HG02973 (cell line): ENCODE results near the gene HAVCR2.

ENCODE experiments used
- ATAC-seq: cut with Tn5 transposase; IDR thresholded peaks from one replicate; pipeline ENCODE4 v1.9.1; 2021; ENCODE audit warnings: moderate library complexity; ENCODE audit not compliant: unreplicated experiment

HAVCR2 gene

GRCh38 chr5:157108976-157109375, at the start of gene HAVCR2:
TSS of gene HAVCR2 (minus strand) at chr5:157109044. CDS start at chr5:157108983, 61 bp downstream.
- ATAC-seq: peak; percentile 89

- ATAC-seq: no peak
Observed at GRCh38 chr5:157157293-157157891, 48.5 kb upstream of the HAVCR2 start.

GRCh38 chr5:157155297-157155696, 46.5 kb upstream of the HAVCR2 start:
- no peak for ATAC-seq

- no peak for ATAC-seq
Observed at GRCh38 chr5:157150995-157151394, 42.2 kb upstream of the HAVCR2 start.

- peak; percentile 61 for ATAC-seq
Observed at GRCh38 chr5:157148734-157149615, 40.1 kb upstream of the HAVCR2 start.

GRCh38 chr5:157143127-157143971, 34.5 kb upstream of the HAVCR2 start:
- peak; percentile 37 for ATAC-seq

GRCh38 chr5:157142317-157143126, 33.7 kb upstream of the HAVCR2 start, which contains the start of gene MED7:
TSS of gene MED7 (minus strand) at chr5:157142865. CDS start at chr5:157139431, 3,434 bp downstream.
- peak; percentile 100 for ATAC-seq

GRCh38 chr5:157137691-157138090, 28.8 kb upstream of the HAVCR2 start:
- ATAC-seq: no peak

- no peak for ATAC-seq
Observed at GRCh38 chr5:157132281-157132612, 23.4 kb upstream of the HAVCR2 start.

GRCh38 chr5:157130925-157131324, 22.1 kb upstream of the HAVCR2 start:
- ATAC-seq: no peak

GRCh38 chr5:157121709-157122108, 12.9 kb upstream of the HAVCR2 start:
- no peak for ATAC-seq

- no peak for ATAC-seq
Observed at GRCh38 chr5:157120102-157120501, 11.3 kb upstream of the HAVCR2 start.

GRCh38 chr5:157116483-157116954, 7.7 kb upstream of the HAVCR2 start:
- peak; percentile 81 for ATAC-seq

GRCh38 chr5:157115502-157115901, 6.7 kb upstream of the HAVCR2 start:
- ATAC-seq: no peak

GRCh38 chr5:157115012-157115411, 6.2 kb upstream of the HAVCR2 start:
- no peak for ATAC-seq

- no peak for ATAC-seq
Observed at GRCh38 chr5:157113002-157113401, 4.2 kb upstream of the HAVCR2 start.

GRCh38 chr5:157109744-157110143, 900 bp upstream of the HAVCR2 start:
- peak; percentile 62 for ATAC-seq

GRCh38 chr5:157107508-157107907, 1.3 kb downstream of the HAVCR2 start:
- no peak for ATAC-seq

- no peak for ATAC-seq
Observed at GRCh38 chr5:157106630-157107461, 2.0 kb downstream of the HAVCR2 start.
